OCI-LY7 (cell line): ENCODE measurements around the gene TEX22.

ENCODE experiments used
- CTCF ChIP-seq: fragments of 200-600 bp; sonication (generic); conservative IDR thresholded peaks from 2 replicates; pipeline ENCODE4 v1.5.1; 2014; ENCODE audit warnings: mild to moderate bottlenecking, antibody characterized with exemption, low read length, moderate library complexity, mixed read lengths
- EZH2phosphoT487 ChIP-seq: fragments of 200-600 bp; sonication (generic); IDR thresholded peaks from 2 replicates; pipeline ENCODE4 v1.6.1; 2018; ENCODE audit warnings: low read depth, borderline replicate concordance, mild to moderate bottlenecking, mixed run types, antibody characterized with exemption, low read length, moderate library complexity, mixed read lengths

- TF ChIP-seq CTCF, result no peak
- TF ChIP-seq EZH2phosphoT487, result no peak
These were observed 42.3 kb upstream of the TEX22 start for GRCh38 chr14:105355850-105356604.
